HEK293 (cell line): ENCODE results near the gene KRT36.

ENCODE experiments used
- GLI4 ChIP-seq: fragments of 450-650 bp; formaldehyde crosslinking; IDR thresholded peaks from 2 replicates; pipeline ENCODE4 v1.5.1; 2016; ENCODE audit warnings: missing biosample characterization, missing genetic modification characterization
- SP7 ChIP-seq: fragments of 450-650 bp; formaldehyde crosslinking; IDR thresholded peaks from 2 replicates; pipeline ENCODE4 v1.5.1; 2016; ENCODE audit warnings: missing biosample characterization, missing genetic modification characterization
- YY1 ChIP-seq: fragments of 450-650 bp; formaldehyde crosslinking; IDR thresholded peaks from 2 replicates; pipeline ENCODE4 v1.5.1; 2018; ENCODE audit warnings: missing biosample characterization, missing genetic modification characterization
- ZNF169 ChIP-seq: fragments of 450-650 bp; formaldehyde crosslinking; IDR thresholded peaks from 2 replicates; pipeline ENCODE4 v1.5.1; 2016; ENCODE audit warnings: missing biosample characterization, missing genetic modification characterization
- ZNF473 ChIP-seq: fragments of 450-650 bp; formaldehyde crosslinking; IDR thresholded peaks from 2 replicates; pipeline ENCODE4 v1.5.1; 2017; ENCODE audit warnings: missing biosample characterization, missing genetic modification characterization
- ZNF510 ChIP-seq: fragments of 450-650 bp; formaldehyde crosslinking; IDR thresholded peaks from 2 replicates; pipeline ENCODE4 v1.5.1; 2018; ENCODE audit warnings: mild to moderate bottlenecking, missing genetic modification characterization, missing biosample characterization; ENCODE audit not compliant: insufficient replicate concordance
- ZNF624 ChIP-seq: fragments of 450-650 bp; formaldehyde crosslinking; IDR thresholded peaks from 2 replicates; pipeline ENCODE4 v1.5.1; 2017; ENCODE audit warnings: missing biosample characterization, missing genetic modification characterization
- ZNF629 ChIP-seq: fragments of 450-650 bp; formaldehyde crosslinking; IDR thresholded peaks from 2 replicates; pipeline ENCODE4 v1.5.1; 2017; ENCODE audit warnings: missing biosample characterization, missing genetic modification characterization
- TF ChIP-seq, protein P1 (sequence below): fragments of 450-650 bp; formaldehyde crosslinking; IDR thresholded peaks from 2 replicates; pipeline ENCODE4 v1.5.1; 2016; ENCODE audit warnings: missing biosample characterization, missing genetic modification characterization
- TF ChIP-seq, protein P2 (sequence below): fragments of 450-650 bp; formaldehyde crosslinking; IDR thresholded peaks from 2 replicates; pipeline ENCODE4 v1.5.1; 2016; ENCODE audit warnings: missing biosample characterization, missing genetic modification characterization
- TF ChIP-seq, protein P3 (sequence below): fragments of 450-650 bp; formaldehyde crosslinking; IDR thresholded peaks from 2 replicates; pipeline ENCODE4 v1.5.1; 2017; ENCODE audit warnings: missing biosample characterization, missing genetic modification characterization

DNA sequence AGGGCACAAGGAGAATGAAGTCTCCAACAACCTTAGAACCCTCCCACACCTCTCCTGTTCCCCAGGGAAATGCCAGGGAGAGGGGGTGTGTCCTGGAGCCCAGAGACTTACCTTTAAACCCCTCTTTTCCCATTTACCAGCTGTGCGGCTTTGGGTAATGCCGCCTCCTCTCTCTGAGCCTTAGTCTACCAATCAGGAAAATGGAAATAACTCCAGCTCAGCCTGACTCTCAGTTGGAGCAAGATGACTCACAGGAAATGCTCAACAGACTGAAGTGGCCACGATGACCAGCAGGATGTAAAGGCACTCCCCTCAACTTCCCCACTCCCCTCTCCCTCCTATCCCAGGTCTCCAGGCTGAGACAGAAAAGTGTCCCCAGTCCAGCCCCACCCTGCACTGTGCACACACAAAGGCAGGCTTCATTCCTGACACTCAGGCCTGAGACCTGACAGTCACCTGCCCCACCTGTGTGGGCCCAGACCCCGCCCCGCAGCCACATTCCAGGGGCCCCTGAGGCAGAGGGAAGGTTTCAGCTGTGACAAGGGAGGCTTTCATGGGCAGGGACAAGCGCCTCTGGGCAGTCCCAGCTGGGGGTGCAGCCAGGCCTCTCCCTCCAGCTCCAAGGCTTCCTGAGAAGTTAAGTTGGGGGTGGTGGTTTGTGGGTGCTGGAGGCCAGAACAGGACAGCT lies 32.0 kb upstream of the KRT36 start:
- TF ChIP-seq, protein P1, sequence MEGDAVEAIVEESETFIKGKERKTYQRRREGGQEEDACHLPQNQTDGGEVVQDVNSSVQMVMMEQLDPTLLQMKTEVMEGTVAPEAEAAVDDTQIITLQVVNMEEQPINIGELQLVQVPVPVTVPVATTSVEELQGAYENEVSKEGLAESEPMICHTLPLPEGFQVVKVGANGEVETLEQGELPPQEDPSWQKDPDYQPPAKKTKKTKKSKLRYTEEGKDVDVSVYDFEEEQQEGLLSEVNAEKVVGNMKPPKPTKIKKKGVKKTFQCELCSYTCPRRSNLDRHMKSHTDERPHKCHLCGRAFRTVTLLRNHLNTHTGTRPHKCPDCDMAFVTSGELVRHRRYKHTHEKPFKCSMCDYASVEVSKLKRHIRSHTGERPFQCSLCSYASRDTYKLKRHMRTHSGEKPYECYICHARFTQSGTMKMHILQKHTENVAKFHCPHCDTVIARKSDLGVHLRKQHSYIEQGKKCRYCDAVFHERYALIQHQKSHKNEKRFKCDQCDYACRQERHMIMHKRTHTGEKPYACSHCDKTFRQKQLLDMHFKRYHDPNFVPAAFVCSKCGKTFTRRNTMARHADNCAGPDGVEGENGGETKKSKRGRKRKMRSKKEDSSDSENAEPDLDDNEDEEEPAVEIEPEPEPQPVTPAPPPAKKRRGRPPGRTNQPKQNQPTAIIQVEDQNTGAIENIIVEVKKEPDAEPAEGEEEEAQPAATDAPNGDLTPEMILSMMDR (tag by site-specific recombination), result no peak
- TF ChIP-seq ZNF473 (tag by site-specific recombination), result no peak
- TF ChIP-seq, protein P2, sequence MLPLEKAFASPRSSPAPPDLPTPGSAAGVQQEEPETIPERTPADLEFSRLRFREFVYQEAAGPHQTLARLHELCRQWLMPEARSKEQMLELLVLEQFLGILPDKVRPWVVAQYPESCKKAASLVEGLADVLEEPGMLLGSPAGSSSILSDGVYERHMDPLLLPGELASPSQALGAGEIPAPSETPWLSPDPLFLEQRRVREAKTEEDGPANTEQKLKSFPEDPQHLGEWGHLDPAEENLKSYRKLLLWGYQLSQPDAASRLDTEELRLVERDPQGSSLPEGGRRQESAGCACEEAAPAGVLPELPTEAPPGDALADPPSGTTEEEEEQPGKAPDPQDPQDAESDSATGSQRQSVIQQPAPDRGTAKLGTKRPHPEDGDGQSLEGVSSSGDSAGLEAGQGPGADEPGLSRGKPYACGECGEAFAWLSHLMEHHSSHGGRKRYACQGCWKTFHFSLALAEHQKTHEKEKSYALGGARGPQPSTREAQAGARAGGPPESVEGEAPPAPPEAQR (tag by site-specific recombination), result no peak
- TF ChIP-seq, protein P3, sequence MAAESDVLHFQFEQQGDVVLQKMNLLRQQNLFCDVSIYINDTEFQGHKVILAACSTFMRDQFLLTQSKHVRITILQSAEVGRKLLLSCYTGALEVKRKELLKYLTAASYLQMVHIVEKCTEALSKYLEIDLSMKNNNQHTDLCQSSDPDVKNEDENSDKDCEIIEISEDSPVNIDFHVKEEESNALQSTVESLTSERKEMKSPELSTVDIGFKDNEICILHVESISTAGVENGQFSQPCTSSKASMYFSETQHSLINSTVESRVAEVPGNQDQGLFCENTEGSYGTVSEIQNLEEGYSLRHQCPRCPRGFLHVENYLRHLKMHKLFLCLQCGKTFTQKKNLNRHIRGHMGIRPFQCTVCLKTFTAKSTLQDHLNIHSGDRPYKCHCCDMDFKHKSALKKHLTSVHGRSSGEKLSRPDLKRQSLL (tag by site-specific recombination), result no peak
- no peak for TF ChIP-seq GLI4
- TF ChIP-seq ZNF510 (tag by site-specific recombination), result no peak
- TF ChIP-seq SP7, result no peak
- TF ChIP-seq ZNF629 (tag by site-specific recombination), result no peak
- TF ChIP-seq YY1, result no peak
- TF ChIP-seq ZNF169, result no peak
- no peak for TF ChIP-seq ZNF624 (tag by site-specific recombination)
